NCI-H446 (cell line): Measurements from ENCODE around the gene TNFRSF21.
"Not testable (repeated sequence)": the region's sequence is repeated elsewhere in the genome, so short reads cannot be mapped to it uniquely, and the experiment has no call there.

ENCODE experiments used
- DNase-seq, 2 experiments: peaks; one replicate each; lab custom pipeline; 2025; lab: John Stamatoyannopoulos, UW

The TNFRSF21 gene

DNA sequence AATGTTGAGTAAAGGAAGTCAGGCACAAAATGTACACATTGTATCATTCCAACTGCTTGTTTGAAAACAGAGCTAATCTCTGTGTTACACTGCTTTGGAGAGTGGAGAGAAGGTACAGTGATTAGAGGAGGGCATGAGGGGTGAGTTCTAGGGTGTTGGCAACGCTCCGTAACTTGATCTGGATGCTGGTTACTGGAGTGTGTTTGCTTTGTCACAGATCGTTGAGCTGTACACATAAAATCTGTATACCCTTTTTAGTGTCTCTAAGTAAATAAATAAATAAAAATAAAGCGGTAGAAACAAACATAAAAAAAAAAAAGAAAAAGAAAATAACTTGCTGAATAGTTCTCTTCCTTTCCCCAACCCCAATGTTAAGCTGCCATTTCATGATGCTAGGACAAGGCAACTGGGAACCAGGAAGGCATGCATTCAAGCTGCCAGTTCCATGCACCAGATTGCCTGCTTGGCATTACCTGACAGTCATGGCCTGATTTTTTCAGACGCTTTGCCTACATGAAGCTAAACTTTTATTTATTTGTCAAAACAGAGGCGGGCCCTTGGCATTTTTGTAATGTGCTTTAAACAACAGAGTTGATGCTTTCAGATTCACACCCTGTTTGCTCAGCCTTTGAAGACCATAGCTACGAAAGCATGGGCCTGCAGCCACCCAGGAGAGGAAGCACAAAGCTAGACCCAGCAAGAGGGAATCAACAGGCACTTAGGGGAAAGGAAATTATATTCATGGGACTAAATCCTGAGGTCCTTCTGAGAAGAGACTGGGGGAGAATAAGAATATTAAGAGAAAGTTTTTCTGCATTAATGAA lies 21.2 kb downstream of the TNFRSF21 start:
- DNase-seq = no peak

DNA sequence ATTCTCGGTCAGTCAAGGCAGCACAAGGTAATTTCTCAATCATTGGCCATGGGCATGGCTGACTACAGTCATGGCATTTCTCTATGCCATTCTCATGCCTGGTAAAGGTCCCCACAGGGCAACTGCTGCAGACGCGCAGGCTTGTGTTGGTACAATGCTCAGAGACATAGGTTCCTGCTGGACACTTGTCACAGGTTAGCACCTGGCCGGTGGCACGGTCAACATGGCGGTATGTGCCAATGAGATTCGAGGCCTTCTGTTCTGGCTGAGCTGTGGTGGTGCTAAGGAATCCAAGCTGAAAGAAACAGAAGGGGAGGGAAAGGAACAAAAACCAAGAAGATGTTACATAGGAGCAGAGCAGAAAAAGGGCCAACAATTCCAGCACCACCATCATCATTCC lies 23.4 kb downstream of the TNFRSF21 start:
- no peak for DNase-seq

DNA sequence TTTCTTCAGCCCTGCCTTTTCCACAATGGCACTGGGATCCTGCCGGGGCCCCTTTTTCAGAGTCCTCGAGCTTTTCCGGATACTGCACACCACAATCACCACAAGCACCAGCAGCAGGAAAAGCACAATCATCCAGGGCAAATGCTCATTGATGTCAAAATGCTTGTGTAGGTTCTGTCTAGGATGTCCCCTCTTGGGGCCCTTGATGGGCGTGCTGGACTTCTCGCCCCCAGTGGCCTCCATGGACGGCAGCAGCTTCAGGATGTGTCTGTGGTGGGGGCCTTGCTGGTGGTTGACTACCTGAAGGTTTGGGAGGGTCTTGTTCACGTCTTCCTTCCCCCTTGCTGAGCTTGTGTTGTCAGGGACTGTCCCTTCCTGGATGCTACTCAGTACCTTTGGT lies 25.7 kb downstream of the TNFRSF21 start:
- DNase-seq = no peak

DNA sequence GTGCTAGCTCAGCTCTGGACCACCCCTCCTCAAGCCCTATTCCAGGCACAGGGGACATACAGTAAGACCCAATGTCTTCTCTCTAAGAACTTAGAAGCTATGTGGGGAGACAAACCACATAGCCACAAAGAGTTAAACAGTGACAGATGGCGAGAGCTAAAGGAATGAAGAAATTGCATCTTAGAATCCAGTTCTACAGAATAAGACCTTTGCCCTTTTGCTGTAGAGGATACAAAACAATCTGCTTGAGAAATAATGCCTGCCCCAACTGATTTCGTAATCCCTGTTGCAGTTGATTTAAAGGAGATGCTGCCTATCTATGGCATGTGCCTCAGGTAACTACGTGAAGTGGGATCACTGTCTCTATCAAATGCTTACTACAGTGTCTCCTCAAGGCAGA lies 31.2 kb downstream of the TNFRSF21 start:
- no peak for DNase-seq

DNA sequence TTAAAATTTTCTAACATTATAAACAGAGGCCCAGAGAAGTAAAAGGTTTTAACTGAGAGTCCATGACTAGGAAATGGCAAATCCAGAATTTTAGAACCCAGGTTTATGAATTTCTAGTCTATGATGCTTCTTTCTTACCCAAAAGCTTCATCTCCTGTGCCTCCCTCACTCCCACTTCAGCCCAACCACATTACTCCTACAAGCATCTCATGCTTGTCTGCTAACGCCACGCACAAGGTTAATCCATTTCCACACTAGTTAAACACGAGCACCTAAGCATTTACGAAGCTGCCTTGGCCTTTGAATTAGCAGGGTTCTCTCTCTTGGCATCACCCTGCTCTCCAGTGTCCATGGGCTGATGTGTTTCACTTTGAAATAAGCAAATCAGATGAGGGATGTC lies 32.0 kb downstream of the TNFRSF21 start:
- no peak for DNase-seq

DNA sequence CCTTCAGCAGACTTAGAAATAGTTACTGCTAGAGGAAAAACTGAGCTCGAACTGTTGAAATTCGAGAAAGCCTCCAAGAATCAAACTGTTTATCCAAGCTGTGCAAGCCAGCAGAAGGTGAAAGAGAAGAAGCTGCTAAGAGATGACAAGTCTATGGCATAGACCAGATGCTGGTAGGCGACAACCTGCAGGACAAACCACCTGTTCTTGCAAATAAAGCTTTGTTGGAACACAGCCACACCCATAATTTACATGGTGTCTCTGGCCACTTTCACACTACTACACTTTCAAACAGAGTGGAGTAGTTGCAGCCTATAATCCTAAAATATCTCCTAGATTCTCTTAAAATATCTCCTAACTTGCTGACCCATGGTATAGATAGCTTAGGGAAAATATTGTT lies 33.3 kb downstream of the TNFRSF21 start:
- DNase-seq = no peak

DNA sequence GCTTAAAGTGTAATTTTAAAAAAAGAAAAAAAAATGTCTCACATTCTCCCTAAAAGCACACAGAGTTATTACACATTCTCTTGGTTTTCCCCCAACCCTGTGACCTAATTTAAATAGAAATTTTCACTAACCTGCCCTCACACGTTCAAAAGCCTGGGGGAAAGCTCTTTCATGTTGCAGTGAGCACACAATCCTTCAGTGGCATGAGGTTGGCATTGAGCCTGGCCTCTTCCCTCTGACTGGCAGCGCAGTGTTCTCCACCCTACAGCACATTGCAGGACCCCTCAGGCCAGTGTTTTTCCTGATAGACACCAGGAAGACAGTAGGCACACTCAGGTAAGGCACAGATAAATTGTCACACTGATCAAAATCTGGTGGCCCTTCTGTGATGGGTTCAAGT lies 34.1 kb downstream of the TNFRSF21 start:
- DNase-seq = no peak

DNA sequence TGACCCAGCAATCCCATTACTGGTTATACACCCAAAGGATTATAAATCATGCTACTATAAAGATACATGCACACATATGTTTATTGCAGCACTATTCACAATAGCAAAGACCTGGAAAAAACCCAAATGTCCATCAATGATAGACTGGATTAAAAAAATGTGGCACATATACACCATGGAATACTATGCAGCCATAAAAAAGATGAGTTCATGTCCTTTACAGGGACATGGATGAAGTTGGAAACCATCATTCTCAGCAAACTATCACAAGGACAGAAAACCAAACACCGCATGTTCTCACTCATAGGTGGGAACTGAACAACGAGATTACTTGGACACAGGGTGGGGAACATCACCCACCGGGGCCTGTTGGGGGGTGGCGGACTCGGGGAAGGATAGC lies 34.6 kb downstream of the TNFRSF21 start:
- DNase-seq = not testable (repeated sequence)

DNA sequence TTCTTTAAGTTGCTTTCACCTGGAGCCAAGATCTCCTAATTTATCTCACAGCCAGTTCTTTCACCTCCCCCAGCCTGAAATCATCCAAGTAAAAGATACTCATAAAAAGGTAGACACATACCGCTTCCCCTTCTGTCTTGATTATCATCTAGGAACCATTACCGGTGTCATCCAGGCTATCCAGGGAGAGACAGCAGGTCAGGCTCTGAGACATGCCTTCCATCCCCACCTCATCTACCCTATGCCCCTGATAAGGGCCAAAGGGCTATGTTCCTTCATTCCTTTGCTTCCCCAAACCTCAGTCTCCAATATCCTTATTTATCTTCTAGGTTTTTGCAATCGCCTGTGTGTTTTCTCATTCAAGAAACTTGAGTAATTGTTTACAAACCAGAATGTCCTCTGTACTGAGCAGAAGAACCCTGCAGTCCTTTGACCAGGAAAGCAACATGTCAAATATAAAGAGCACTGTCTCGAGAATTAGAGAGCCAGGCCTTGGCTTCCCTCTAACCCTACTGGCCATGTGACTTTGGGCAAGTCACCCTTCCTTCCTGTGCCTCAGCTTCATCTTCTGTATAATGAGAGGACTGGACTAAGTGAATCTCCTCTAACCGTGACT lies 41.0 kb downstream of the TNFRSF21 start:
- no peak for DNase-seq

DNA sequence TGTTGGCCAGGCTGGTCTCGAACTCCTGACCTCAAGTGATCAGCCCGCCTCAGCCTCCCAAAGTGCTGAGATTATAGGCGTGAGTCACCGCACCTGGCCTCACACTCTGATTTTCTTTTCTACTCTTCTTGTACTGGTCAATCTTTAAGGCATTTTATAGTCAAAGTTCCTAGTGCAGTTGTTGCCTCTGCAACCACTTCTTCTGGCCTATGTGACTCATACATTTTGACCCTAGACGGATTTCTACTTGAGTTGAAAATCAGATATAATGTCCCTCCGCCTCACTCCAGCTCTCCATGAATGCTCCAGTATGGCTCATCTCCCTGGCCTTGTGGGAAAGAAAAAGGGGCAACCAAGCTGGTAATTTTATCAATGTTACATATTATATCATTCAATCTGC lies 42.4 kb downstream of the TNFRSF21 start:
- no peak for DNase-seq

DNA sequence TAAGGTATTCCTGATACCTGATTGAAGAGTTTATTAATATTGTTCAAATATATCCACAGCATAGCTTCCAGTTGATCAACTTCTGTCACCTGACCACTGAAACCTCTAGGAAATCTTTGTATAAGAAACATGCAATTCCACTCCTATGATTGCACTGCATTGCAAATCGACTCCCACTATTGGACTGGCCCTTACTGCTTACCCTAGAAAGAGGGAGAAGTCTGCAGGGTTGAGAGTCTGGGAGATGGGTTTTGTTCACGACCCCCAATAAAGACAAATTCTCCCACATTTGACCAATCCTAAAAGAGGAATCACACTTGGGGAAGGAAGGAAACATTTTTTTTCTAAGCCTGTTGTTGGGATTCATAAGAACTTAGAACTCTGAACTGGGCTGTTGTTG lies 43.7 kb downstream of the TNFRSF21 start:
- no peak for DNase-seq

DNA sequence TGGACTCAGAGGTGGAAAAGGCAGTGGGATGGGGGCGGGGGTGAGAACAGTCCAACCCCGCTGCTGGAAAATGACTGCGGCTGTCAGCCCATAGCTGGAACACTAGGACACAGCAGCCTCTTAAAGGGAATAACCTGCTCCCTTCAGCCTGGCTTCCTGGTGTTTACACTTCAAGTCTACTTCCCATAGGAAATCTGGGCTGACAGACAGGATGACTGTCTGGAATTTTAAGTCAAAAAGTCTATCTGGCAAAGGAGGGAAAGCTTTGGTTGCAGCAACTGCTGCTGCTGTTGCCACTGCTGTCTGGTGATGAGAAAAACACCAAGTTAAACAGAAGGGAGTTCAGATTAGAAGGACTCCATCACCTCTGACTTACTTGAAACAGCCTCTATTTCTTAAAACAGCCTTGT lies 44.9 kb downstream of the TNFRSF21 start:
- DNase-seq = no peak

DNA sequence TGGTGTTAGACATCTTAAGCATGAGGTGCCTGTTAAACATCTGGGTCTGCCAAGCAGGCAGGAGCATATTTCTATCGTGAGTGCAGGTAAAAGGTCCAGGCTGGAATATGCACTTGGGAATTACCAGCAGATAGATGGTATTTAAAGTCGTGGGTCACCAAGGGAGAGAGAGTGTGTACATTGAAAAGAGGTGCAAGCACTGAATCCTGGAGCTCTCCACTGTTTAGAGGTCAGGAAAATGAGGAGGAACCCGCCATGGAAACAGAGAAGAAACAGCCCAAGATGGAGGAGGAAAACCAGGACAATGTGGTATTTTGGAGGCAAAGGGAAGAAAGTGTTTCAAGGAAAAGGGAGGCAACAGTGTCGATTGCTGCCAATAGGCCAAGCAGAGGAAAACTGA lies 46.4 kb downstream of the TNFRSF21 start:
- no peak for DNase-seq

DNA sequence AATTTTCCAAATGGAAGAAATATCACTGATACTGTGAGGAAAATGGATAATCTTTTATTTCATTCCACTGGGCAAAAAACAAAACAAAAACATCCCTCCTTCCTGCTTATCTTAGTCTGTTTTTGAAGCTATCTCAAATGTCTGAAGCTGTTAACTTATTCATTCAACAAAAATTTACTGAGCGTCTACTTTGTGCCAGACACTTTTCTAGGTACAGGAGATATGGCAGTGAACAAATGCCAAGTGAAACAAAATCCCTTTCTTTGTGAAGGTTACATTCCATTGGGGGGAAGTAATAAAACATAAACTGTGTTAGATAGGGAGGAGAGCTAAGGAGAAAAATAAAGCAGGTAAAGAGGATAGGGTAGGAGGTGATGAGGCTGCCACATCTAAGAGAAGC lies 47.5 kb downstream of the TNFRSF21 start:
- no peak for DNase-seq

DNA sequence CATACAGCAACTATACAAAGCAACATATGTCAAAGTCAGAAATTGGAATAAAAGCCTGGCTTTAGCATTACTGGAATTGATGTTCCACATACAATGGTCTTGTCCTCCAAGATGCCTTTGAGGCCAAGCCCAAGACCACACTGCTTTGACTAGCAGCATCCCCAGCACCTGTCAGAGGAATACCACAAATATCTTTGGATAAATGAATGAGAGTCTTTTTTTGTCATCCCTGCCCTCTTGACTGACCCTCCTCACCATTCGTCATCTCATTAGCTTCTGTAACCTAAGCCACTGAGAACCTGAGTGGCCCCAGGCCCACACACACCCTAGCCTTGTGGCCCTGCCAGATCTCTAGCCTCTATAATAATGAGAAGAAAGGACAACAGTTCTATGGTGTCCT lies 48.5 kb downstream of the TNFRSF21 start:
- DNase-seq = no peak

DNA sequence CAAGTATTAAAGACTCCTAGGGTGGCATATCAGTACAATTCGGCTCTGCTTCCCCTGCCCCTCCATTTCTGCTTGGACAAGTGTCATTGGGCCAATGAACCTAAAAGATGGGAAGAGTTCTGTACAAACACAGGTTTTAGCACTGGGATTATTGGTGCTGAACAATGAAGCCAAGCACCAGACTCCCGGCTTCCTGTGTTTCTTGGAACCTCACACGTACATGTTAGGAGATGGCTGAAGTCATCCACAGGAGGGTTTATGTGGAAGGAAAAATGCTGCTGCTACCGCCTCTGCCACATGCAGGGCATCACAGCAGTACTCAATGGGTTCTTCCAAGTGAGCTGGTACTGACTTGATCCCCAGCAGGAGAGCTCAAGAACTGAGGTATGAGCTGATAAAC lies 49.7 kb downstream of the TNFRSF21 start:
- no peak for DNase-seq

DNA sequence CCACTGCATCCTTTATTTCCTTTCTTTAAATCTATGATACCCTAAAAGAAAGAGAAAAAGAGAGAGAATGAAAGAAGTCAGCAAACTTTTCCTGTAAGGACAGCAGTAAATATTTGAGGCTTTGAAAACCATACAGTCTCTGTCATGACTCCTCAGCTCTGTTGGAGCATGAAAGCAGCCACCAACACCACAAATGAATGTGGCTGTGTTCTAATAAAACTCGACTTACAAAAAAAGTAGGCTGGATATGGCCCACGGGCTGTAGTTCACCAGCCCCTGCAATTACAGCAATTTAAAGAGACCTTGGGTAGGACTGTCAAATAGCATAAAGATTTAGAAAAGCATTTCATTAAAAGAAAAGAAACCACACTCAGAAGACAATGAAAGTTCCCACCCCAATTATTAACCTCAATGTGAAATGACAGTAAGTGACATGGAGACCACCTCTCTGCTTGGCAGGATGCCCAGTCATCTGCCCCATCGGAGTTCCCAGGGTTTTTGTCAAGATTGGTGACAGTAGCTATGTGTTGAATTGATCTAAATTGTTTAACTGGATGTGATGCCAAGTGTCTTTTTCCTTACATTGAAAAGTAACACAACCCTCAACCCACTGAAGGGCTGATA lies 50.9 kb downstream of the TNFRSF21 start:
- no peak for DNase-seq

DNA sequence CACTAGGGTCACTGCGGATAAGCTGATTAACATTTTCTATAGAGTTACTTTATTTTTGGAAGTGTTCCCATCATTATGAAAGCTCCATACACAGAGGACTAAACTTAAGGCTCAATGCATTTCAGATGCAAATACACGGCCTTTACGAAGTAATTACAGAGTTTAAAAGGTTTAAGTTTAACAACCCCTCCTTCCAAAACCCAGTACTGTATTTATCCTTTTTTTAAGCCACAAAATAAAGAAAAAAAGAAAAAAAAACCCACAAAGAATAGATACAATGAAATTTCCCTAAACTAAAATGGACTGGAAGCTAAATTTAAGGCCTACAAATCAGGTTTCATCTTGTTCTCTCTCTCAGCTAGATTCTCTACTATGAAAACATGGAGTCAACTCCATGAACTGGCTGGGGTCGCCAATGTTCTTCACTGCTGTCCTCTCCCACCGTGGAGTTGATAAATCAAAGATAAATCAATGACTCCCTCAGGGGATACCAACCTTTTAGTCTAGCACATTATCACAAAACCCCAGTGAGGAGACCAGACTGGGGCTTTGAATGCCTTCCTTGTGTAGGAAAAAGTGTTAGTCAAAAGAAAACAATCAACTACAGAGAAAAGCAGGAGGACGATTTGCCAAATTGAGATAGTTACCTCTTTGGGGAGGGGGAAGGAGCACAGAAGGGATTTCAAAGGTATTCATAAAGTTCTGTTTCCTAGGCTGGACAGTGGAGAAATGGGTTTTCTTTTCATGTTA lies 52.5 kb downstream of the TNFRSF21 start:
- DNase-seq = no peak

DNA sequence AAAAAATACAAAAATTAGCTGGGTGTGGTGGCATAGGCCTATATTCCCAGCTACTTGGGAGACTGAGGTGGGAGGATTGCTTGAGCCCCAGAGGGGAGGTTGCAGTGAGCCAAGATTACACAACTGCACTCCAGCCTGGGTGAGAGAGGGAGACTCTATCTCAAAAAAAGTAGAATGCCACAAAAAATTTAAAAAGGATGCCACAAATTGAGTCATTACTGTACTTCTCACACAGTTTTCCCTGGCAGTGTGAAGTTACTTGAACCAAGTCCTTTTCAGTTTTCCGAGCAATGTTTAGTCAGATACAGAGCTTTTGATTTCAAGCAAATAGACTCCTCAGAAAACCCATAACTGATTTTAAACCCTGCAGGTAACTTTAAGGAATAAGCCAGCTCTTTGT lies 53.3 kb downstream of the TNFRSF21 start:
- DNase-seq = no peak

DNA sequence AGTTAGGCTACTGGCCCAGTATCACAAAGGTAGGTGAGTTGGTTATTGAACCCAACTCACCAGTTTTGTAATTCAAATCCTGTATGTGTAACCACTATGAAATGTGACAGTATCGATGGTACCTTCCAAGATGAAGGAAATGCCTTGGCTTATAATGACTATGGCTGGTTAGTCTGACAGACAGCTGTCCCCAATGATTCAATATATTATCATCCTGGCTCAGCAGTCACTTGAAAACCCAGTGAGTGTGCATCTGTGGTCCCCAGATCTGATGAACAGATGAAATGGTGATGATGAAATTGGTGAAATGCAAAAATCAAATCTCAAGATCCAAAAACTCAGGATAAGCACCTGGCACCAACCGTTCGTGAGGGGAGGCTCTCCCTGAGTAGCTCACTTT lies 54.8 kb downstream of the TNFRSF21 start:
- DNase-seq = no peak

DNA sequence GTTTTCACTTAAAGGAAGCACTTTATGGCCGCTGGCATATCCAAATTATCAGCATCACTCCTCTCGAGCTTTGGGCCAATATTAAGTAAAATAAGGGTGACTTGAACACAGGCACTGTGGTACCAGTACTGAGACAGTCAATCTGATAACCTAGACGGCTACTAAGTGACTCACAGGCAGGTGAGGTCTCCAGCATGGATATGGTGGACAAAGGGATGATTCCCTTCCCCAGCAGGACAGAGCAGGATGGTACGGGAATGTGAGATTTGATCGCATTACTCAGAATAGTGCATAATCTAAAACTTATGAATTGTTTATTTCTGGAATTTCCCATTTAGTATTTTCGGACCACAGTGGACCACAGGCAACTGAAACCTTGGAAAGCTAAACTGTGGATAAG lies 55.7 kb downstream of the TNFRSF21 start:
- DNase-seq = no peak

DNA sequence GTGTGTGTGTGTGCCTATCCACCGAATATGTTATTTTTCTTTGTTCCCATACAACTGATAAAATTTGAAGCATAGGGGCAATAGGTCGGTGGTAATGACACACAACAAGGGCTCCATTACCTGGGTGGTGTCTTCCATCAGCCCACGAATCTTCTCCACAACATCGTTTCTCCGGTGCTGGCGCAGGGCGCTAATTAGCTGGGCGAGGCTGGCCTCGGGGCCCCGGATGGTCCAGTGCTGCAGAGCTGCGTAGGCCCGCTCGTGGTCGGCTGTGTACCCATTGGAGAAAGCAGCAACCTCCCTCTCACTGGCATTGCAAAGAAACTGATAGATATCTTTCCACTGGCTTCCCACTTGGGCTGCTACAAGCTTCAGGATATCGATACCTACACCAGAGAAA lies 56.6 kb downstream of the TNFRSF21 start:
- no peak for DNase-seq

DNA sequence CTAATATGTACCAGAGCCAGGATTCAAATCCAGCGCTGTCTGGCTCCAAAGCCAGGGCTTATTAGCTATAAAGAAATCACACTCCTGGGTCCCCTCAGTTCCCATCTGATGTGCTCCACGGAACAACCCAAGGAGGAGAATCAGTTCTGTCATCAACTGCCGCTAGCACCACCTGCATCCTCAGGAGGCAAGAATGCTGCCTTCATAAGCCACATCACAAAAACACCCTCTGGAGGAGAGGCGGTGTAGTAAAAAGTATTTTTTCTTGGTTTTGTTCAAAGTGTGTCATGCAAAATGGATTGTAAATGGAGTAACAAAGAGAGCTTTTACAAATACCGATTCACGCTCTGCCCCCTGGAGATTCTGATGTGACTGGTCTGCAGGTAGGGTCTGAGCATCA lies 57.1 kb downstream of the TNFRSF21 start:
- DNase-seq = no peak
